WTC11 (cell line): Measurements from ENCODE around the gene ZFP36L2. TPM values are rescaled to one million over a fixed set of nuclear protein-coding genes. Genes with fewer than 3 reads are reported as not detected.

Experiments used
- ATAC-seq: fragments of 200-7000 bp; cut with Tn5 transposase; 2 replicates; pipeline ENCODE4 v1.10.0; 2021; ENCODE audit warnings: mild to moderate bottlenecking, moderate library complexity
- CTCF ChIA-PET: fragments of 300-600 bp; sonication (Branson Sonifier 250); formaldehyde crosslinking; loops from one replicate; lab custom pipeline; 2021; ENCODE audit warnings: antibody characterized with exemption; lab: Charles Lee
- POLR2A ChIA-PET: fragments of 350-600 bp; sonication (Branson Sonifier 250); formaldehyde crosslinking; loops from one replicate; lab custom pipeline; 2021; ENCODE audit warnings: antibody characterized with exemption; lab: Charles Lee
- DNase-seq: peaks from one replicate; pipeline ENCODE4 v3.0.0; 2021; ENCODE audit warnings: low spot score
- H3K27ac Mint-ChIP-seq: 2 replicates; pipeline ENCODE4 v1.8.0; 2021; ENCODE audit warnings: mixed read lengths
- H3K27me3 Mint-ChIP-seq: 2 replicates; pipeline ENCODE4 v1.8.0; 2021; ENCODE audit warnings: low read depth, mild to moderate bottlenecking, moderate library complexity, mixed read lengths
- H3K36me3 Mint-ChIP-seq: 2 replicates; pipeline ENCODE4 v1.8.0; 2021; ENCODE audit warnings: mixed read lengths
- H3K4me1 Mint-ChIP-seq: 2 replicates; pipeline ENCODE4 v1.8.0; 2022; ENCODE audit warnings: mixed read lengths
- H3K4me3 Mint-ChIP-seq: 2 replicates; pipeline ENCODE4 v1.8.0; 2021; ENCODE audit warnings: mild to moderate bottlenecking, moderate library complexity, mixed read lengths
- H3K9me3 Mint-ChIP-seq: 2 replicates; pipeline ENCODE4 v1.8.0; 2021; ENCODE audit warnings: mixed read lengths
- ATF1 ChIP-seq: sonication (generic); formaldehyde crosslinking; IDR thresholded peaks from 2 replicates; pipeline ENCODE4 v1.8.1; 2023; ENCODE audit warnings: mild to moderate bottlenecking, moderate library complexity, missing genetic modification reagents
- CBFB ChIP-seq: sonication (generic); formaldehyde crosslinking; IDR thresholded peaks from 2 replicates; pipeline ENCODE4 v1.8.1; 2022; ENCODE audit warnings: mild to moderate bottlenecking, low read depth, missing genetic modification reagents
- MYBL2 ChIP-seq: sonication (generic); formaldehyde crosslinking; IDR thresholded peaks from 2 replicates; pipeline ENCODE4 v1.8.1; 2023; ENCODE audit warnings: mild to moderate bottlenecking, moderate library complexity, missing genetic modification reagents
- NFATC4 ChIP-seq: fragments of 250-450 bp; sonication (Bioruptor Pico); IDR thresholded peaks from 2 replicates; pipeline ENCODE4 v1.9.0; 2021; ENCODE audit warnings: mild to moderate bottlenecking
- NFE2L1 ChIP-seq: sonication (generic); formaldehyde crosslinking; IDR thresholded peaks from 2 replicates; pipeline ENCODE4 v1.8.1; 2023; ENCODE audit warnings: missing genetic modification reagents
- PRRX2 ChIP-seq: fragments of 250-450 bp; sonication (Bioruptor Pico); IDR thresholded peaks from 2 replicates; pipeline ENCODE4 v1.8.0; 2021; ENCODE audit warnings: mild to moderate bottlenecking
- RELA ChIP-seq: sonication (generic); formaldehyde crosslinking; IDR thresholded peaks from 2 replicates; pipeline ENCODE4 v1.8.1; 2022; ENCODE audit warnings: missing genetic modification reagents, mild to moderate bottlenecking, borderline replicate concordance
- RORB ChIP-seq: fragments of 250-450 bp; sonication (Bioruptor Pico); IDR thresholded peaks from 2 replicates; pipeline ENCODE4 v1.9.0; 2021; ENCODE audit warnings: mild to moderate bottlenecking
- SOX15 ChIP-seq: fragments of 250-450 bp; sonication (Bioruptor Pico); IDR thresholded peaks from 2 replicates; pipeline ENCODE4 v1.9.0; 2021; ENCODE audit warnings: mild to moderate bottlenecking
- ZBTB21 ChIP-seq: sonication (generic); formaldehyde crosslinking; IDR thresholded peaks from 2 replicates; pipeline ENCODE4 v1.8.1; 2023; ENCODE audit warnings: mild to moderate bottlenecking, missing genetic modification reagents, borderline replicate concordance
- ZNF423 ChIP-seq: fragments of 250-450 bp; sonication (Bioruptor Pico); IDR thresholded peaks from 2 replicates; pipeline ENCODE4 v2.1.2; 2022; ENCODE audit warnings: mild to moderate bottlenecking, moderate library complexity
- ZNF671 ChIP-seq: fragments of 250-450 bp; sonication (Bioruptor Pico); IDR thresholded peaks from 2 replicates; pipeline ENCODE4 v1.8.0; 2021; ENCODE audit warnings: mild to moderate bottlenecking
- total RNA-seq: library from RNA; stranded (reverse); gene quantifications from 3 replicates; pipeline ENCODE4 v1.2.3, GENCODE V29; 2021
- TF ChIP-seq, protein P1 (sequence below): sonication (generic); formaldehyde crosslinking; IDR thresholded peaks from 2 replicates; pipeline ENCODE4 v1.8.0; 2023; ENCODE audit warnings: missing genetic modification reagents, mild to moderate bottlenecking, borderline replicate concordance
- TF ChIP-seq, protein P2 (sequence below): fragments of 250-450 bp; sonication (Bioruptor Pico); IDR thresholded peaks from 2 replicates; pipeline ENCODE4 v1.8.0; 2021; ENCODE audit warnings: mild to moderate bottlenecking
- TF ChIP-seq, protein P3 (sequence below): fragments of 200-600 bp; IDR thresholded peaks from 2 replicates; pipeline ENCODE4 v1.8.0; 2022; ENCODE audit warnings: antibody characterized with exemption
- TF ChIP-seq, protein P4 (sequence below): sonication (generic); formaldehyde crosslinking; IDR thresholded peaks from 2 replicates; pipeline ENCODE4 v1.8.1; 2023; ENCODE audit warnings: mild to moderate bottlenecking, moderate library complexity, missing genetic modification reagents
- TF ChIP-seq, protein P5 (sequence below): sonication (generic); formaldehyde crosslinking; IDR thresholded peaks from 2 replicates; pipeline ENCODE4 v1.8.1; 2023; ENCODE audit warnings: mild to moderate bottlenecking, missing genetic modification reagents
- TF ChIP-seq, protein P6 (sequence below): sonication (generic); formaldehyde crosslinking; conservative IDR thresholded peaks from 2 replicates; pipeline ENCODE4 v1.8.1; 2023; ENCODE audit warnings: mild to moderate bottlenecking, low read depth, missing genetic modification reagents, moderate library complexity
- TF ChIP-seq, protein P7 (sequence below): sonication (generic); formaldehyde crosslinking; IDR thresholded peaks from 2 replicates; pipeline ENCODE4 v1.8.0; 2022; ENCODE audit warnings: mild to moderate bottlenecking, missing genetic modification reagents

Gene ZFP36L2
- total RNA-seq, 1 experiment from 2014 or later = 50.4 TPM

DNA sequence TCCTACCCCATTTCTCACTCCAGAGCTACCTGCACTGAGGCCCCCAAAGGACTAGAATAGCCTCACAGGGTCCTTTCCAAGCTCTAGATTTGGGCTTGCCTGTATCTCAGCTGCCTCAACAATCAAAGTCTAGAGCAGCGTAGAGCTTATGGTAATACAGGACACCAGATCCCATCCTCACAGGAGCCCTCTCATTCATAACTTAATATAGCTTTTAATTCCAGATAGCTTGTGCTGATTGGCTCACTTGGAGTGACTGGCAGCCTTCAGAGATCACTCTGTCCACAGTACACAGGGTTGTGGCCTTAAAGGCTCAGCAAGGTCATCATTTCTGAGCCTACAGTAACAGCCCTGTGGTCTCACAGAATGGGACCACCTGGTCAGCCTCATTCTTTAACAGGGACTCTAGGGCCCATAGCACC is 51.4 kb downstream of the ZFP36L2 start:
- DNase-seq = no peak
- Mint-ChIP-seq H3K27me3 (peaks cover 6% of the 10 kb centered on the region), H3K9me3 (peaks cover 24% of the 10 kb centered on the region), H3K4me3 (no peak overlapping the region), H3K27ac (no peak overlapping the region), H3K4me1 (peaks cover 36% of the 10 kb centered on the region), H3K36me3 (peaks cover 32% of the 10 kb centered on the region)
- TF ChIP-seq, protein P1, sequence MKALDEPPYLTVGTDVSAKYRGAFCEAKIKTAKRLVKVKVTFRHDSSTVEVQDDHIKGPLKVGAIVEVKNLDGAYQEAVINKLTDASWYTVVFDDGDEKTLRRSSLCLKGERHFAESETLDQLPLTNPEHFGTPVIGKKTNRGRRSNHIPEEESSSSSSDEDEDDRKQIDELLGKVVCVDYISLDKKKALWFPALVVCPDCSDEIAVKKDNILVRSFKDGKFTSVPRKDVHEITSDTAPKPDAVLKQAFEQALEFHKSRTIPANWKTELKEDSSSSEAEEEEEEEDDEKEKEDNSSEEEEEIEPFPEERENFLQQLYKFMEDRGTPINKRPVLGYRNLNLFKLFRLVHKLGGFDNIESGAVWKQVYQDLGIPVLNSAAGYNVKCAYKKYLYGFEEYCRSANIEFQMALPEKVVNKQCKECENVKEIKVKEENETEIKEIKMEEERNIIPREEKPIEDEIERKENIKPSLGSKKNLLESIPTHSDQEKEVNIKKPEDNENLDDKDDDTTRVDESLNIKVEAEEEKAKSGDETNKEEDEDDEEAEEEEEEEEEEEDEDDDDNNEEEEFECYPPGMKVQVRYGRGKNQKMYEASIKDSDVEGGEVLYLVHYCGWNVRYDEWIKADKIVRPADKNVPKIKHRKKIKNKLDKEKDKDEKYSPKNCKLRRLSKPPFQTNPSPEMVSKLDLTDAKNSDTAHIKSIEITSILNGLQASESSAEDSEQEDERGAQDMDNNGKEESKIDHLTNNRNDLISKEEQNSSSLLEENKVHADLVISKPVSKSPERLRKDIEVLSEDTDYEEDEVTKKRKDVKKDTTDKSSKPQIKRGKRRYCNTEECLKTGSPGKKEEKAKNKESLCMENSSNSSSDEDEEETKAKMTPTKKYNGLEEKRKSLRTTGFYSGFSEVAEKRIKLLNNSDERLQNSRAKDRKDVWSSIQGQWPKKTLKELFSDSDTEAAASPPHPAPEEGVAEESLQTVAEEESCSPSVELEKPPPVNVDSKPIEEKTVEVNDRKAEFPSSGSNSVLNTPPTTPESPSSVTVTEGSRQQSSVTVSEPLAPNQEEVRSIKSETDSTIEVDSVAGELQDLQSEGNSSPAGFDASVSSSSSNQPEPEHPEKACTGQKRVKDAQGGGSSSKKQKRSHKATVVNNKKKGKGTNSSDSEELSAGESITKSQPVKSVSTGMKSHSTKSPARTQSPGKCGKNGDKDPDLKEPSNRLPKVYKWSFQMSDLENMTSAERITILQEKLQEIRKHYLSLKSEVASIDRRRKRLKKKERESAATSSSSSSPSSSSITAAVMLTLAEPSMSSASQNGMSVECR (CRISPR knock-in tag) = no peak
- no peak for TF ChIP-seq NFATC4 (CRISPR knock-in tag)
- TF ChIP-seq, protein P2, sequence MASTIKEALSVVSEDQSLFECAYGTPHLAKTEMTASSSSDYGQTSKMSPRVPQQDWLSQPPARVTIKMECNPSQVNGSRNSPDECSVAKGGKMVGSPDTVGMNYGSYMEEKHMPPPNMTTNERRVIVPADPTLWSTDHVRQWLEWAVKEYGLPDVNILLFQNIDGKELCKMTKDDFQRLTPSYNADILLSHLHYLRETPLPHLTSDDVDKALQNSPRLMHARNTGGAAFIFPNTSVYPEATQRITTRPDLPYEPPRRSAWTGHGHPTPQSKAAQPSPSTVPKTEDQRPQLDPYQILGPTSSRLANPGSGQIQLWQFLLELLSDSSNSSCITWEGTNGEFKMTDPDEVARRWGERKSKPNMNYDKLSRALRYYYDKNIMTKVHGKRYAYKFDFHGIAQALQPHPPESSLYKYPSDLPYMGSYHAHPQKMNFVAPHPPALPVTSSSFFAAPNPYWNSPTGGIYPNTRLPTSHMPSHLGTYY (CRISPR knock-in tag) = no peak
- TF ChIP-seq RELA (CRISPR knock-in tag) = no peak
- no peak for TF ChIP-seq ZNF671 (CRISPR knock-in tag)
- TF ChIP-seq PRRX2 (CRISPR knock-in tag) = no peak
- TF ChIP-seq, protein P3, sequence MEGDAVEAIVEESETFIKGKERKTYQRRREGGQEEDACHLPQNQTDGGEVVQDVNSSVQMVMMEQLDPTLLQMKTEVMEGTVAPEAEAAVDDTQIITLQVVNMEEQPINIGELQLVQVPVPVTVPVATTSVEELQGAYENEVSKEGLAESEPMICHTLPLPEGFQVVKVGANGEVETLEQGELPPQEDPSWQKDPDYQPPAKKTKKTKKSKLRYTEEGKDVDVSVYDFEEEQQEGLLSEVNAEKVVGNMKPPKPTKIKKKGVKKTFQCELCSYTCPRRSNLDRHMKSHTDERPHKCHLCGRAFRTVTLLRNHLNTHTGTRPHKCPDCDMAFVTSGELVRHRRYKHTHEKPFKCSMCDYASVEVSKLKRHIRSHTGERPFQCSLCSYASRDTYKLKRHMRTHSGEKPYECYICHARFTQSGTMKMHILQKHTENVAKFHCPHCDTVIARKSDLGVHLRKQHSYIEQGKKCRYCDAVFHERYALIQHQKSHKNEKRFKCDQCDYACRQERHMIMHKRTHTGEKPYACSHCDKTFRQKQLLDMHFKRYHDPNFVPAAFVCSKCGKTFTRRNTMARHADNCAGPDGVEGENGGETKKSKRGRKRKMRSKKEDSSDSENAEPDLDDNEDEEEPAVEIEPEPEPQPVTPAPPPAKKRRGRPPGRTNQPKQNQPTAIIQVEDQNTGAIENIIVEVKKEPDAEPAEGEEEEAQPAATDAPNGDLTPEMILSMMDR = no peak
- no peak for TF ChIP-seq NFE2L1 (CRISPR knock-in tag)
- no peak for TF ChIP-seq RORB
- no peak for TF ChIP-seq MYBL2
- TF ChIP-seq, protein P4, sequence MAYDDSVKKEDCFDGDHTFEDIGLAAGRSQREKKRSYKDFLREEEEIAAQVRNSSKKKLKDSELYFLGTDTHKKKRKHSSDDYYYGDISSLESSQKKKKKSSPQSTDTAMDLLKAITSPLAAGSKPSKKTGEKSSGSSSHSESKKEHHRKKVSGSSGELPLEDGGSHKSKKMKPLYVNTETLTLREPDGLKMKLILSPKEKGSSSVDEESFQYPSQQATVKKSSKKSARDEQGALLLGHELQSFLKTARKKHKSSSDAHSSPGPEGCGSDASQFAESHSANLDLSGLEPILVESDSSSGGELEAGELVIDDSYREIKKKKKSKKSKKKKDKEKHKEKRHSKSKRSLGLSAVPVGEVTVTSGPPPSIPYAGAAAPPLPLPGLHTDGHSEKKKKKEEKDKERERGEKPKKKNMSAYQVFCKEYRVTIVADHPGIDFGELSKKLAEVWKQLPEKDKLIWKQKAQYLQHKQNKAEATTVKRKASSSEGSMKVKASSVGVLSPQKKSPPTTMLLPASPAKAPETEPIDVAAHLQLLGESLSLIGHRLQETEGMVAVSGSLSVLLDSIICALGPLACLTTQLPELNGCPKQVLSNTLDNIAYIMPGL (CRISPR knock-in tag) = no peak
- no peak for TF ChIP-seq CBFB
- TF ChIP-seq ZNF423 (CRISPR knock-in tag) = no peak
- TF ChIP-seq SOX15 (CRISPR knock-in tag) = no peak
- TF ChIP-seq, protein P5, sequence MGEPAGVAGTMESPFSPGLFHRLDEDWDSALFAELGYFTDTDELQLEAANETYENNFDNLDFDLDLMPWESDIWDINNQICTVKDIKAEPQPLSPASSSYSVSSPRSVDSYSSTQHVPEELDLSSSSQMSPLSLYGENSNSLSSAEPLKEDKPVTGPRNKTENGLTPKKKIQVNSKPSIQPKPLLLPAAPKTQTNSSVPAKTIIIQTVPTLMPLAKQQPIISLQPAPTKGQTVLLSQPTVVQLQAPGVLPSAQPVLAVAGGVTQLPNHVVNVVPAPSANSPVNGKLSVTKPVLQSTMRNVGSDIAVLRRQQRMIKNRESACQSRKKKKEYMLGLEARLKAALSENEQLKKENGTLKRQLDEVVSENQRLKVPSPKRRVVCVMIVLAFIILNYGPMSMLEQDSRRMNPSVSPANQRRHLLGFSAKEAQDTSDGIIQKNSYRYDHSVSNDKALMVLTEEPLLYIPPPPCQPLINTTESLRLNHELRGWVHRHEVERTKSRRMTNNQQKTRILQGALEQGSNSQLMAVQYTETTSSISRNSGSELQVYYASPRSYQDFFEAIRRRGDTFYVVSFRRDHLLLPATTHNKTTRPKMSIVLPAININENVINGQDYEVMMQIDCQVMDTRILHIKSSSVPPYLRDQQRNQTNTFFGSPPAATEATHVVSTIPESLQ (CRISPR knock-in tag) = no peak
- TF ChIP-seq, protein P6, sequence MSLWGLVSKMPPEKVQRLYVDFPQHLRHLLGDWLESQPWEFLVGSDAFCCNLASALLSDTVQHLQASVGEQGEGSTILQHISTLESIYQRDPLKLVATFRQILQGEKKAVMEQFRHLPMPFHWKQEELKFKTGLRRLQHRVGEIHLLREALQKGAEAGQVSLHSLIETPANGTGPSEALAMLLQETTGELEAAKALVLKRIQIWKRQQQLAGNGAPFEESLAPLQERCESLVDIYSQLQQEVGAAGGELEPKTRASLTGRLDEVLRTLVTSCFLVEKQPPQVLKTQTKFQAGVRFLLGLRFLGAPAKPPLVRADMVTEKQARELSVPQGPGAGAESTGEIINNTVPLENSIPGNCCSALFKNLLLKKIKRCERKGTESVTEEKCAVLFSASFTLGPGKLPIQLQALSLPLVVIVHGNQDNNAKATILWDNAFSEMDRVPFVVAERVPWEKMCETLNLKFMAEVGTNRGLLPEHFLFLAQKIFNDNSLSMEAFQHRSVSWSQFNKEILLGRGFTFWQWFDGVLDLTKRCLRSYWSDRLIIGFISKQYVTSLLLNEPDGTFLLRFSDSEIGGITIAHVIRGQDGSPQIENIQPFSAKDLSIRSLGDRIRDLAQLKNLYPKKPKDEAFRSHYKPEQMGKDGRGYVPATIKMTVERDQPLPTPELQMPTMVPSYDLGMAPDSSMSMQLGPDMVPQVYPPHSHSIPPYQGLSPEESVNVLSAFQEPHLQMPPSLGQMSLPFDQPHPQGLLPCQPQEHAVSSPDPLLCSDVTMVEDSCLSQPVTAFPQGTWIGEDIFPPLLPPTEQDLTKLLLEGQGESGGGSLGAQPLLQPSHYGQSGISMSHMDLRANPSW (CRISPR knock-in tag) = no peak
- TF ChIP-seq, protein P7, sequence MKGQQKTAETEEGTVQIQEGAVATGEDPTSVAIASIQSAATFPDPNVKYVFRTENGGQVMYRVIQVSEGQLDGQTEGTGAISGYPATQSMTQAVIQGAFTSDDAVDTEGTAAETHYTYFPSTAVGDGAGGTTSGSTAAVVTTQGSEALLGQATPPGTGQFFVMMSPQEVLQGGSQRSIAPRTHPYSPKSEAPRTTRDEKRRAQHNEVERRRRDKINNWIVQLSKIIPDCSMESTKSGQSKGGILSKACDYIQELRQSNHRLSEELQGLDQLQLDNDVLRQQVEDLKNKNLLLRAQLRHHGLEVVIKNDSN = no peak
- no peak for TF ChIP-seq ATF1
- no peak for TF ChIP-seq ZBTB21 (CRISPR knock-in tag)
- ChIA-PET CTCF (interaction anchor here (0.9 to 1.3 kb wide), 3 partner anchors 33 to 53 kb away, joined by 3 to 5 read pairs (median 4); no protein-coding TSS in a partner anchor), POLR2A (interaction anchor here (0.9 kb wide), 1 partner anchor 47 kb away, joined by 5 read pairs; no protein-coding TSS in a partner anchor)
- no peak for ATAC-seq
